Amygdala (tissue), 56 donors: ENCODE results near the gene IPP.
"Not testable (repeated sequence)": the region's sequence is repeated elsewhere in the genome, so short reads cannot be mapped to it uniquely, and the experiment has no call there.

Experiments
- DNase-seq, 56 donors: peaks; one replicate each; lab custom pipeline; 2025; lab: John Stamatoyannopoulos, UW

Gene IPP

DNA sequence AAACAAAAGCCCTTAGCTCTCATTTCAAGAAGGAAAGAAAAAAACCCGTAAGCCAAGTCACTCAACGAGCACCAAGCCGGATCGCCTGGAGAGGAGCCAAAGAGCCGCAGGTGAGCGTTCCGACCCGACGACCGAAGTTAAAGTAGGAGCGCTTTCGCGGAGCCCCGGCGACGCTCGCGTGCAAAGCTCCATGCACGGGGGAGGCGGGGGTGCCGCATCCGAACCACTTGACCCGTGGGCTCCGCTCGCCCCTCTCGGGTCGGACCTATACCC is 64.5 kb downstream of the IPP start:
- peak in 19 of 56 donors; percentile 32 to 69 (median 51) for DNase-seq

DNA sequence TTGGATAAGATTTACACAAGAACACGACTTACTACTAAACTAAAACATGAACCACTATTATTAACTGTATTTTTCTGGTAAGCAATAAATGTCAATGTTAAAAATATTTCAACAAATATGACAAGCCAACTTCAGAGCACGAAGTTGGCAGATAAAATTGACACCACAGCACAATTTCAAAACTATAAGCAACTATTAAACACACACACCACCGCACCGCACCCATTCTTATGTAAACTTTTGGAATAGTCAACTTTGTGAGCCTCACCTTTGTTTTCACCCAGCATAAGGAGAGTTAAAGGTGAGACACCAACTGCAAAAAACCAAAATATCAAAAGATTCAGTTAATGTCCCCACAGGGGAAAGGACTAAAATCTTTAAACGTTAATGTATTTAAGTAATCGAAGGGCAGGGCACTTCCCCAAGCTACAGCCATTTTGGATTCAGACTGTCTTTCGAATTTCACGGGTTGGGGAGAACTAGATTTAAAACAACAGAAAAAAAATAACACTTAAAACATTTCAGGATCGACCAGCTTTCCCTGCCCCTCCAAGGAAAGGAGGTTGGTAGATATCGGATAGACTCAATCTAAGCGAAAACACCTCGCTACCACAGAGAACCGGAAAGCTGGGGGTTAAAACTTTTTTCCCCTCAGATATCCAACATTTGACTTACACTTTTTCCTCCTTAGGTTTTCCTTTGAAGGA is 65.0 kb downstream of the IPP start:
- peak in 1 of 56 donors; percentile 27 for DNase-seq

DNA sequence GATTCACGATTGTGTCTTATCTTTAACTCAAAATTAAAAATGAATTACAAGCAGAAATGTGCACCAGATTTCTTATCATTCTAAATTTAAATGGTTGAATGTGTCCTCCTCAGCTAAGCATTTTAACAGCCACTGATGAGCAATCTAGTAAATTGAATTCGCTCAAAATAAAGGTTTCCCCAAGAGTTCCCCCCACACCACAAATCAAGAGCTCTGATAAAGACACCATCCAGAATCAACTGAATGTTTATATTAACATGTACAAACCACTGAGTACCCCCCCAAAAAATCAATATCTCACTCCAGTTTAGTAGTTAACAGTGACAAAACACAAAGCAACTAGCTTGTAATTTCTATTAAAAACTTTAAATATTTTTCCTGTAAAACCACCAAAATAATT is 66.1 kb downstream of the IPP start:
- DNase-seq = no peak

DNA sequence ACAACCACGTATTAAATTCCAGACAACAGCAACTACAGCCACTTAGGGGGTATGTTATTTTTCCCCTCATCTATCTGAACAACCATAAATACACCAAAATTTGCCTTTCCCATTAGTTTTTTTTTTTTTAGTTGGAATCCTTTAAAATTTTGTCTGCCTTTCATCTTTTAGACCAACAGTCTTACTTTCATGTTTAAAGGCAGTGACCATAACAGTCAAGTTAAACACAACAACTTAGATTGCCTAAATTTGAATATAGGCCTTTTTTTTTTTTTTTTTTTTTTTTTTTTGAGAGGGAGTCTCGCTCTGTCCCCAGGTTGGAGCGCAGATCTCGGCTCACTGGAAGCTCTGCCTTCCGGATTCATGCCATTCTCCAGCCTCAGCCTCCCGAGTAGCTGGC is 67.5 kb downstream of the IPP start:
- DNase-seq = no peak

DNA sequence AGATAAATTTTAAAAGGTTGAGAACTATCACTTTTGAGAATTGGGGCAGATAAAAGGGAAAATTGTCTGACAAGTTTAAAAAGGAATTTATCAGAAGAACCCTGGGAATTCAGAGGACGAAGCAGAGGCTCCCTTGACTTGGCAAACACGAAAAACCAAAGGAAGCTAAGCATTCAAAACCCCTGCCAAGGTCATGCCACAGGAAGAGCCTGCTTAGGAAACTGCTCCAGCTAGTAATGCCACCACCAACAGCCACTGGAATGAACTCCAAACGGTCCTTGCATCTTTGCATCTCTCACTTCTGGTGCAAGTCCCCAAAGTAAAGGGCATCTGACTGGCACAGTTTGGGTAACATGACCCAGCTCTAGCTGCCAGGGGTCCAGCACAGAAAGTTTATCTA is 71.3 kb downstream of the IPP start:
- DNase-seq = peak in 2 of 56 donors; percentile 3 to 7

DNA sequence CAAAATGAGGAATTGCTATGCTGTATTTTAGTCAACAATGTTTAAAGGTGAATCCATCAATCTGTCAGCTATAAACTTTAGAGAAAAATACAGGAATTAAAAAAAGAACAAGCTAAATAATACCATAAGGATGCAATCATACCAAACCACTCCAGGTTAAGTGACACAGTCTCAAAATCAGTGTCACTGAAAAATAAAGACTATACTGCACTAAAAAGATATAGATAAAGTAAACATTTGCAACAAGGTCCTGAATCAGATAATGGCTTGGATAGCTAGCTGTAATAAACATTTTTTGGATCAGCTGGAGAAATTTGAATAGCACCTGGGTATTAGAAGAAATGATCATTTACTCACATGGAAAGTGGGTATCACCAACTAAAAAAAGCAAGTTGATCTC is 72.0 kb downstream of the IPP start:
- no peak for DNase-seq

DNA sequence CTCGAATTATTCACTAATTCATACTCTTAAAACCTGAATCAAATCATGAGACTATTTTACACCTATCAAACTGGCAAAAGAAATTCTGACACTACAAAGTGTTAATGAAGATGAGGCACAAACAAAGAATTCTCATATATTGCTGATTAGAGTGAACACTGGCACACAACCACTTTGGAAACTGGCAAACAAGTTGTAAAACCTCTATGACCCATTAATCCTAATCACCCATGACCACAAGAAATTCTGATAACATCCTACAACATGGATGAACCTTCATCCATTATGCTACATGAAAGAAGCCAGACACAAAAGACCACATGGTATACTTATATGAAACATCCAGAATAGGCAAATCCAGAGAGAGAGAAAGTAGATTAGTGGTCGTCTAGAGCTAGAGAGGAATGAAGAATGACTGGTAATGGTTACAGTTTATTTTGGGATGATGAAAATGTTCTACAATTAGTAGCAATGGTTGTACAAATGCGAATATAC is 72.7 kb downstream of the IPP start:
- no peak for DNase-seq

DNA sequence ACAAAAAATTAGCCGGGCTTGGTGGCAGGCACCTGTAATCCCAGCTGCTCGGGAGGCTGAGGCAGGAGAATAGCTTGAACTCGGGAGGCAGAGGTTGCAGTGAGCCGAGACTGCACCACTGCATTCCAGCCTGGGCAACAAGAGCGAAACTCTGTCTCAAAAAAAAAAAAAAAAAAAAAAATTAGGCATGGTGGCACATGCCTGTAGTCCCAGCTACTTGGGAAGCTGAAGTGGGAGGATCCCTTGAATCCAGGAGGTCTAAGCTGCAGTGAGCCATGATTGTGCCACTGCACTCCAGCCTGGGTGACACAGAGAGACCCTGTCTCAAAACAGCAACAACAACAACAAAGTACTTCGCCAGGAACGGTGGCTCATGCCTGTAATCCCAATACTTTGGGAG is 73.9 kb downstream of the IPP start:
- not testable (repeated sequence) for DNase-seq

DNA sequence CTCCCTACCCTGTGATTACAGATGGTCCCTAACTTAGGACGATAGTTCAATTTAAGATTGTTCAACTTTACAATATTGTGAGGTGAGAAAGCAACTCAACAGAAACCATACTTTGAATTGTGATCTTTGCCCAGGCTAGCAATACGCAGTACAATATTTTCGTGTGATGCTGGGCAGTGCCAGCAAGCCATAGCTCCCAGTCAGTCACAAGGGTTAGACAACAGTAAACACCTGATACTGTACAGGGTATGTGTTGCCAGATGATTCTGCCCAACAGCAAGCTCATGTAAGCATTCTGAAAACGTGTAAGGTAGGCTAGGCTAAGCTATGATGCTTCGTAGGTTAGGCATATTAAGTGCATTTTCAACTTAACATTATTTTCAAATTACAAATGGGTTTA is 76.0 kb downstream of the IPP start:
- no peak for DNase-seq

DNA sequence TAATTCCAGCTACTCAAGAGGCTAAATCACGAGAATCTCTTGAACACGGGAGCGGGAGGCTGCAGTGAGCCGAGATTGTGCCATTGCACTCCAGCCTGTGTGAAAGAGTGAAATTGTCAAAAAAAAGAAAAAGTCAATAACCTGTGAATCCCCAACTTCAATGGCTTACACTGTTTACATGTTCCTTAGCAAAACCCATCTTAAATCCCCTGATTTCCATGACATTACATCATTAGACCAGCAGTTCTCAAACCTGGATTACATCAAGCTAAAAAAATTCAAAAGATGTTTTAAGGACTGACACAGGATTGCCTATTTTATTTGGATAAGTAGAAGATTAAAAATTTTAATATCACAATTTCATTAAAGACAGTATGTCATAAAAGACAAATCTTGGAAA is 76.5 kb downstream of the IPP start:
- no peak for DNase-seq

DNA sequence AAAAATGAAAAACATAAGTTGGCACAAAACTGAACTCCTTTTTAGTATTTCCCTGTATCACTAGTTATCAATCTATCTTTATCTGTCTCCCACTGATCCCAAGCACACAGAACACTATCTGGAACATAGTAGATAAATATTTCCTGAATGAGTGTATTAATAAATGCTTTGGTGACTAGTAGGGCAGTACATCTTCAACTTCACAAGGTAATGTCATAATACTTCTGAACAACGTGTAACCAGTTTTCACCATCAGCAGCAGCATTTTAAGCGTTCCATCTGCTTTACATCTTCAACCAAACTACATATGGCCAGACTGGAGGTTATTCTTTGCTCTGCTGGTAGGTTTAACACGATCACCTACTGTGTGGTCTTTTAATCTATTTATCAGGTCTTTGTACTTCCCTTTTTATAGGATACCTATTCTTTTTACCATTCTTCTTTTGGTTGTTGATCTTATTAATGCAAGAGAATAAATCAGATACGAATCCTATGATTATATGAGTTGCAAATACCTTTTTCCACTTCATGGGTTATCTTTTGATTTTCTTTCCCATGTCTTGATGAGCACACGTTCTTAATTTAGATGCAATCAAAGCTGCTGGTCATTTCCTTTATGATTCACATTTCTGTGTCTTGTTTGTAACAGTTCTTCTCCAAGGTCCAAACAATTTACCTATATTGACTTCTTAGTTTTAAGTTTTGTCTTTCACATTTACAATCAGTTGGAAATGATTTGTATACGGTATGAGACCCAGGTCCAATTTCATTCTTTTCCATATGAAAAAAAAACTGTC is 80.4 kb downstream of the IPP start:
- no peak for DNase-seq

DNA sequence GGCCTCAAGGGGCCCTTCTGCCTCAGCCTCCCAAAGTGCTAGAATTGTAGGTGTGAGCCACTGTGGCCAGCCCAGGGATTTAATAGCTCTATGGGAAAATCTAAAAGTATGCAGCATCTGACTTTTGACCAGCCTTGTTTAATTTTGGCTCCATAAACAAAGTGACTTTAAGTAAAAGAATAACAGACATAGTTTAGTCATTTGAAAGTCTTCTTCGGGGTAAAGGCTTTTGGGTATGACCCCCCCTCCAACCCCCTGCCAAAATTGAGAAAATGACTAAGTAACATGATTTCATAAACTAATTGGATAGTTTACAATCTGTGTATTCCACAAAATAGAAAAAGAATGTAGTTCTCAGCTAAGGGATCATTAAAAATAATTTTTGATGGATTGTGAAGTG is 81.1 kb downstream of the IPP start:
- no peak for DNase-seq

DNA sequence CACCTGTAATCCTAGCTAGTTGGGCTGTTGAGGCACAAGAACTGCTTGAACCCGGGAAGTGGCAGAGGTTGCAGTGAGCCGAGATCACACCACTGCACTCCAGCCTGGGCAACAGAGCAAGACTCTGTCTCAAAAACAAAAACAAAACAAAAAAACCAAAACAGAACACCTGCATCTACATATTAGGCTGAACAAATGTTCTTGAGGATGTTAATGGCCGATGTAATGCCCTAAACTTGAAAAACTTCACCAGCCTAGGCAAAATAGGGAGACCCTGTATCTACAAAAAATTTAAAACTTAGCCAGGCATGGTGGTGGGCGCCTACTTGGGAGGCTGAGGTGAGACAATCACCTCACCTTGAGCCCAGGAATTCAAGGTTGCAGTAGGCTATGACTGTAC is 81.9 kb downstream of the IPP start:
- DNase-seq = no peak

DNA sequence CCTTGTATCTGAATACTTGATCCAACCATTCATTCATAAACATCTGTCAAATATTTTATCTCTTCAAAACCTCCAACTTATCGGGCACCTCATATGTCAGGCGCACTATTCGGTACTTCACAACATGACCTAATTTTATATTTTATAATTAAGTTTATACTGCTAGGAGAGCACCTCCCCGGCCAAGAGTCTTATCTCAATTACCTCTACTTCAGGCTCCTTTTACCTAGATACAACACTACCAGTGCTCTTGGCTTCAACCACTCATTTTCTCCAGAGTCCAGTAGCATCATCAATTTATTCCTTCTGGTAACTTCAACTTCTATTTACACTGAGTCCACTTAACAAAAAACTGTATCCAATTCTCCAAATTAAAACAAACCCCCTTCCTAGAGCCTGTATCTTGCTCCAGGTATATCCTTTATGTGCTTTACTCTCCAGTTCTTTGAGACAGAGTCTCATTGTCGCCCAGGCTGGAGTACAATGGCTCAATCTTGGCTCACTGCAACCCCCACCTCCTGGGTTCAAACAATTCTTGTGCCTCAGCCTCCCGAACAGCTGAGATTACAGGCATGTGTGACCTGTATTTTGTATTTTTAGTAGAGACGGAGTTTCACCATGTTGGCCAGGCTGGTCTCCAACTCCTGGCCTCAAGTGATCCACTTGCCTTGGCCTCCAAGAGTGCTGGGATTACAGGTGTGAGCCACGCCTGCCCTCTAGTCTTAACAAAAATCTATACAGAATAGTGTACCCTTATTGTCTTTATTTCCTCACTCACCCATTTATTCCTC is 82.9 kb downstream of the IPP start:
- no peak for DNase-seq

DNA sequence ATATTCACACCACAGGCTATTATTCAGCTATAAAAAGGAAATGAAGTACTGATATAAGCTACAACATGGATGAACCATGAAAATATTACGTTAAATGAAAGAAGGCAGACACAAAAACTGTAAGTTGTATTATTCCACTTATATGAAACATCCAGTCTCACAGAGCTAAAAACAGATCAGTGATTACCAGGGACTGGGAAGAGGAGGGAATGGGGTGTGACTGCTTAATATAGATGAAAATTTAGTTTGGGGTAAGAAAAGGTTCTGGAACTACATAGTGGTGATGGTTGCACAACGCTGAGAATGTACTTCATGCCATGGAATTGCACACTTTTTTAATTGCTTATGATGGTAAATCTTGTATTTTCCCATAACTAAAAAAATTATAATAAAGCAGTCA is 83.6 kb downstream of the IPP start:
- no peak for DNase-seq

DNA sequence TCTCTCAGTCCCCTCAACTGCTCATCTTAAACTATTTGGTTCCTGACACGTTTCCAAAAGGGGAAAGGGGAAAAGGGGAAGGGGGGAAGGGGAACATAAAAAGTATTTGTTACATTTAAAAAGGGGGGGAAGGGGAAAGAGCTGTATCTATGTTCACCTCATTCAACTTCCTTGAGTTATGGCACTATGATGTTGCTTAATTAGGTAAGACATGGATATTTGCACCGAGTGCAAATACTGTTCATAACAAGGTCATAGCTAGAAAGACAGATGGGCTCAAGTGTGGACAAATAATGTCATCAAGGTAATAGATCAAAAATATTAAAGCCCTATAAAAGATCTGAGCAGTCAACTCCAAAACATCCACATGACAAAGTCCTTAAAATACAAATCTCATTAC is 90.1 kb downstream of the IPP start:
- DNase-seq = no peak

DNA sequence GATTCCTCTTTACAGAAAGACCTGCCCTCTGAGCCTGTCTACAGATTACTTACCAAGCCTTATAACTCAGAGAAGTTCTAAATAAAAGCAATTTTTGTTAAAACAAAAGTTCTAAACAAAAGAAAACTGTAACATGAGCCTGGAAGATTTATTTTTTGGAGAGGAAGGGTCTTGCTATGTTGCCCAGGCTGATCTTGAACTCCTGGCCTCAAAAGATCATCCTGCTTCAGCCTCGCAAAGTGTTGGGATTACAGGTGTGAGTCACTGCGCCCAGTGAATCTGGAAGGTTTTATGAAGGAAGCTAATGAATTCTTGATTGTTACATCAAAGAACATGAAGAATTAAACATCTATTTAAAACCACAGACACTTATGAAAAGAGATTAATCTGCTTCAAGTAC is 91.2 kb downstream of the IPP start:
- DNase-seq = no peak

DNA sequence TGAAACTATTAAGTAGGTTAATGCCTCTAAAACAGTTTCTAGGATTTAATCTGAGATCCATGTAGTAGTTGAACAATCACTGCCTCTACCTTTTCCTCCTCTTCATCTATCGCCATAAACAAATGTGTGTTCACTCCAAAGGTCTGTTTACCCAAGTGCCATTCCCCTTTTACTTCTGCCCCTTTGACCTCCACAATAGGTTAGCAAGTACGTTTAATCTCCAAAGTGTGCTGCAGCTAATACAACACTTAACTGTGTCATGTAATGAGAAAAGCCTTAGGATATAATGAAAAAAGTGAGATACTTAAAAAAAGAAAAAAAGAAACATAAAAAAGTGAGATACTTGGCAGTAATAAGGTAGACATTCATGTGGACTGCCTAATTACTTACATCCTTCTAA is 92.3 kb downstream of the IPP start:
- no peak for DNase-seq

DNA sequence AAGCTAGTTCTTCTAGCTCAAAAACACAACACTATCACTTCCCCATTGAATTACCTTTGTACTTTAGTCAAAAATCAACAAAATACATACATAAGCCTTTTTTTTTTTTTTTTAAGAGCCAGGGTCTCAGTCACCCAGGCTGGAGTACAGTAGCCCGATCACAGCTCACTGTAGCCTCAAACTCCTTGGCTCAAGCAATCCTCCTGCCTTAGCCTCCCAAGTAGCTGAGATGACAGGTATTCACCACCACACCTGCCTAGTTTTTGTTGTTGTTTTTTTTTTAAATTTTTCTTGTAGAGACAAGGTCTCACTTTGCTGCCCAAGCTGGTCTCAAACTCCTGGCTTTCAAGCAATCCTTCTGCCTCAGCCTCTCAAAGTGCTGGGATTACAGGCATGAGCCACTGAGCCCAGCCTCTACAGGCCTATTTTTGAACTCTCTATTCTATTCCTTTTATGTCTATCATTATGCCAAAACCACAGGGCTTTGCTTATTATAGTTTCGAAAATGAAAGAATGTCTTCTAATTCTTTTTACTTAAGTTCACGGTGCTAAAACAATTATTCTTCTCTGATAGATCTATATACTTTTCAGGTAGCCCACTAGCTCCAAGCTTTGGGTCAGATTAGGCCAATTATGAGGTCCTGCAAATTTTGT is 93.8 kb downstream of the IPP start:
- no peak for DNase-seq

DNA sequence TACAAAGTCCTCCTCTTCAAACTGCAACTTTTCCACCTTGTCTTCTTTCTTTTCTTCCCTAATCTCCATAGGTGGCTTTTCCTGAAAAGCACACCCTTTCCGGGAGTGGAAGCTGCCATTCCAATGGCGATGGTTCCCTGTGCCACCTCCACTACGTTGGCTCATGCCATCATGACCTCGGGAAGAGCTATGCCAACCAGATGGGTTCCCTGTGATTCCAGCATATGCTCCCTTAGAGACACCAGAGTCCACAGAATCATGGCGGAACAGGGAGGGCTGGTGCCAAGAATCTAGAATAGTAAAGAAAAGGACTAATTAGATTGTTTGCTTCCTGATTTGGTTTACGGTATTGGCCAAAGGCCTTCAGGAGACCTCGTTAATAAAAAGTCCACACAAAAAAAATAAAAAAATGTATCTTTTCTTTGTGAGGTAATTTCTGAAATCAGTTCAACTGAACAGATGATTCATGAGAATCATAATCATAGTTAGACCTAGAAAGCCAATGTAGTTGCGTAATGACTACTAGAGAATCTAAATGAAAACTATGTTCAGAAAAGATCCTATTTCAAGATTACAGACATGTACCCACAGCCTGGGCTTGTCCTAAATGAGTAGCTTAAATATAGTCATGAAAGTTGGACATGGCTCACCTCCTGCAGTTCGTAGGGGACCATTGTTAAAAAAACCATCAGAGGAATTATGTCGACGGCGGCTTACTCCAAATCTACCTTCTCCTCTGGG is 95.7 kb downstream of the IPP start:
- DNase-seq = no peak
